Gastroesophageal sphincter (tissue), 4 donors: ENCODE results near the gene ZNF76. TPM values are rescaled to one million over a fixed set of nuclear protein-coding genes. Genes with fewer than 3 reads are reported as not detected.
"Not testable (repeated sequence)": the region's sequence is repeated elsewhere in the genome, so short reads cannot be mapped to it uniquely, and the experiment has no call there.

Source experiments
- ATAC-seq: fragments of 150-250 bp; one replicate; pipeline ENCODE4 v1.9.1; 2016; ENCODE audit warnings: mild to moderate bottlenecking, moderate library complexity
- H3K27ac ChIP-seq, 4 donors: fragments of 200-600 bp; sonication (generic) in 3 of 4; 1 replicate in 3 of 4; 2 replicates in 1 of 4; pipeline ENCODE4 v1.5.1; 2016 to 2019
- H3K27me3 ChIP-seq: fragments of 200-600 bp; sonication (generic); one replicate; pipeline ENCODE4 v1.5.1; 2019
- H3K36me3 ChIP-seq, 2 donors: fragments of 200-600 bp; sonication (generic); one replicate each; pipeline ENCODE4 v1.5.1; 2019; ENCODE audit warnings: control low read depth in 1 of 2
- H3K4me1 ChIP-seq, 3 donors: fragments of 200-600 bp; sonication (generic); 1 replicate in 2 of 3; 2 replicates in 1 of 3; pipeline ENCODE4 v1.5.1; 2016 to 2019; ENCODE audit warnings: control low read depth in 2 of 3
- H3K4me3 ChIP-seq, 2 donors: fragments of 200-600 bp; sonication (generic); one replicate each; pipeline ENCODE4 v1.5.1; 2019; ENCODE audit warnings: mild to moderate bottlenecking in 1 of 2, moderate library complexity in 1 of 2
- H3K9me3 ChIP-seq, 3 donors: fragments of 200-600 bp; sonication (generic); one replicate each; pipeline ENCODE4 v1.5.1; 2017 to 2019; ENCODE audit warnings: control low read depth in 2 of 3
- EP300 ChIP-seq: sonication (generic); formaldehyde crosslinking; IDR thresholded peaks from one replicate; pipeline ENCODE4 v1.6.1; 2017; ENCODE audit warnings: antibody characterized with exemption, mild to moderate bottlenecking
- POLR2A ChIP-seq, 2 donors: fragments of 450-650 bp; IDR thresholded peaks; one replicate each; pipeline ENCODE4 v1.6.1; 2017; ENCODE audit warnings: antibody characterized with exemption in 2 of 2, mild to moderate bottlenecking in 2 of 2, moderate library complexity in 1 of 2
- POLR2AphosphoS5 ChIP-seq: sonication (generic); formaldehyde crosslinking; IDR thresholded peaks from one replicate; pipeline ENCODE4 v1.6.1; 2017; ENCODE audit warnings: antibody characterized with exemption
- WGBS, 2 donors: methylation state at CpG; one replicate each; pipeline ENCODE4 v1.1.5; 2018; ENCODE audit warnings: low coverage in 1 of 2; 5-methylcytosine and 5-hydroxymethylcytosine counted together
- total RNA-seq, 4 donors: library from RNA; depleted of rRNA; stranded (reverse); fragments of >200 nt; gene quantifications; one replicate each; pipeline ENCODE4 v1.1.0, GENCODE V29; 2016
- TF ChIP-seq, protein P1 (sequence below), 4 experiments: fragments of 200-600 bp in 2 of 4; fragments of 450-650 bp in 2 of 4; sonication (generic) in 1 of 4; IDR thresholded peaks; one replicate each; pipeline ENCODE4 v1.5.1; 2017 to 2019; ENCODE audit warnings: antibody characterized with exemption in 4 of 4, mild to moderate bottlenecking in 2 of 4, moderate library complexity in 2 of 4

The ZNF76 gene
- total RNA-seq, 4 donors from 2014 or later: 21.3 to 46.9 (median 40.1) TPM

GRCh38 chr6:35320031-35320410 lies 60.5 kb downstream of the ZNF76 start:
- ATAC-seq: no peak
- H3K27ac ChIP-seq: no peak overlapping the region
- TF ChIP-seq EP300 (no peak), POLR2A (IDR thresholded peaks at IDR 0.05) (no peak), POLR2AphosphoS5 (no peak)
- TF ChIP-seq, protein P1, sequence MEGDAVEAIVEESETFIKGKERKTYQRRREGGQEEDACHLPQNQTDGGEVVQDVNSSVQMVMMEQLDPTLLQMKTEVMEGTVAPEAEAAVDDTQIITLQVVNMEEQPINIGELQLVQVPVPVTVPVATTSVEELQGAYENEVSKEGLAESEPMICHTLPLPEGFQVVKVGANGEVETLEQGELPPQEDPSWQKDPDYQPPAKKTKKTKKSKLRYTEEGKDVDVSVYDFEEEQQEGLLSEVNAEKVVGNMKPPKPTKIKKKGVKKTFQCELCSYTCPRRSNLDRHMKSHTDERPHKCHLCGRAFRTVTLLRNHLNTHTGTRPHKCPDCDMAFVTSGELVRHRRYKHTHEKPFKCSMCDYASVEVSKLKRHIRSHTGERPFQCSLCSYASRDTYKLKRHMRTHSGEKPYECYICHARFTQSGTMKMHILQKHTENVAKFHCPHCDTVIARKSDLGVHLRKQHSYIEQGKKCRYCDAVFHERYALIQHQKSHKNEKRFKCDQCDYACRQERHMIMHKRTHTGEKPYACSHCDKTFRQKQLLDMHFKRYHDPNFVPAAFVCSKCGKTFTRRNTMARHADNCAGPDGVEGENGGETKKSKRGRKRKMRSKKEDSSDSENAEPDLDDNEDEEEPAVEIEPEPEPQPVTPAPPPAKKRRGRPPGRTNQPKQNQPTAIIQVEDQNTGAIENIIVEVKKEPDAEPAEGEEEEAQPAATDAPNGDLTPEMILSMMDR (IDR thresholded peaks at IDR 0.05): no peak
- H3K4me3 ChIP-seq: no peak overlapping the region
- H3K27me3 ChIP-seq: no peaks in the 10 kb centered on the region
- H3K9me3 ChIP-seq: no peaks in the 10 kb centered on the region
- peaks cover 0 to 20% (median 9%) of the 10 kb centered on the region in 3 donors for H3K4me1 ChIP-seq
- WGBS, 2 donors: 83 to 96% methylated on average over 2 of the region's 2 CpGs
- H3K36me3 ChIP-seq: peaks cover 0 to 4% of the 10 kb centered on the region in 2 donors

DNA sequence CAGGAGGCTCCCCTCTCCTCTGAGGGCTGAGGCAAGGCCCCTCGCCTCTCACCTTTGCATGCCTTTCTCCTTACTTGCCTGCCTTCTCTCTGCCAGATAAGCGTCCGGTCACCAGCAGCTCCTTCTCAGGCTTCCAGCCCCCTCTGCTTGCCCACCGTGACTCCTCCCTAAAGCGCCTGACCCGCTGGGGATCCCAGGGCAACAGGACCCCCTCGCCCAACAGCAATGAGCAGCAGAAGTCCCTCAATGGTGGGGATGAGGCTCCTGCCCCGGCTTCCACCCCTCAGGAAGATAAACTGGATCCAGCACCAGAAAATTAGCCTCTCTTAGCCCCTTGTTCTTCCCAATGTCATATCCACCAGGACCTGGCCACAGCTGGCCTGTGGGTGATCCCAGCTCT lies 61.6 kb downstream of the ZNF76 start:
- peaks cover 0 to 4% of the 10 kb centered on the region in 2 donors for H3K36me3 ChIP-seq
- H3K4me1 ChIP-seq: peaks cover 0 to 20% (median 9%) of the 10 kb centered on the region in 3 donors
- 80 to 100% methylated on average over 1 to 3 of the region's 8 CpGs for WGBS, 2 donors
- H3K9me3 ChIP-seq: no peaks in the 10 kb centered on the region
- no peak for TF ChIP-seq POLR2A (IDR thresholded peaks at IDR 0.05)
- TF ChIP-seq POLR2AphosphoS5: no peak
- TF ChIP-seq EP300: no peak
- TF ChIP-seq, protein P1 (IDR thresholded peaks at IDR 0.05): no peak
- H3K4me3 ChIP-seq: no peak overlapping the region
- H3K27ac ChIP-seq: no peak overlapping the region
- no peaks in the 10 kb centered on the region for H3K27me3 ChIP-seq
- no peak for ATAC-seq

- H3K9me3 ChIP-seq: no peaks in the 10 kb centered on the region
- no peaks in the 10 kb centered on the region for H3K4me1 ChIP-seq
- H3K27me3 ChIP-seq: peaks cover 21% of the 10 kb centered on the region
- WGBS, 2 donors: 33 to 40% methylated on average over 3 to 5 of the region's 7 CpGs
- peak; percentile 61 for ATAC-seq
- H3K36me3 ChIP-seq: no peaks in the 10 kb centered on the region
- TF ChIP-seq POLR2AphosphoS5: no peak
- TF ChIP-seq EP300: no peak
- TF ChIP-seq, protein P1 (IDR thresholded peaks at IDR 0.05): peak in 3 of 4 experiments; percentile 51 to 70 (median 59)
- no peak for TF ChIP-seq POLR2A (IDR thresholded peaks at IDR 0.05)
- H3K27ac ChIP-seq: no peak overlapping the region
- no peak overlapping the region for H3K4me3 ChIP-seq
Measured at GRCh38 chr6:35327349-35328027, 68.0 kb downstream of the ZNF76 start.

GRCh38 chr6:35328108-35328723 lies 68.7 kb downstream of the ZNF76 start:
- Histone ChIP-seq H3K4me3 (no peak overlapping the region), H3K27ac (no peak overlapping the region), H3K27me3 (peaks cover 22% of the 10 kb centered on the region), H3K36me3 (no peaks in the 10 kb centered on the region), H3K4me1 (no peaks in the 10 kb centered on the region), H3K9me3 (no peaks in the 10 kb centered on the region)
- TF ChIP-seq EP300 (no peak), POLR2A (IDR thresholded peaks at IDR 0.05) (no peak), POLR2AphosphoS5 (no peak)
- TF ChIP-seq, protein P1 (IDR thresholded peaks at IDR 0.05): no peak
- no peak for ATAC-seq
- 100% methylated on average over 1 of the region's 1 CpG; no CpG with 5 or more reads in 1 of the 2 donors for WGBS, 2 donors

GRCh38 chr6:35328965-35329364 lies 69.4 kb downstream of the ZNF76 start:
- peaks cover 22% of the 10 kb centered on the region for H3K27me3 ChIP-seq
- not testable (repeated sequence) for H3K4me1 ChIP-seq, H3K36me3 ChIP-seq, H3K27ac ChIP-seq, ATAC-seq, H3K4me3 ChIP-seq, H3K9me3 ChIP-seq
- WGBS, 2 donors: 60 to 94% methylated on average over 1 to 8 of the region's 8 CpGs
